ENCODE results near the gene EFHC2.

EFHC2 gene

DNA sequence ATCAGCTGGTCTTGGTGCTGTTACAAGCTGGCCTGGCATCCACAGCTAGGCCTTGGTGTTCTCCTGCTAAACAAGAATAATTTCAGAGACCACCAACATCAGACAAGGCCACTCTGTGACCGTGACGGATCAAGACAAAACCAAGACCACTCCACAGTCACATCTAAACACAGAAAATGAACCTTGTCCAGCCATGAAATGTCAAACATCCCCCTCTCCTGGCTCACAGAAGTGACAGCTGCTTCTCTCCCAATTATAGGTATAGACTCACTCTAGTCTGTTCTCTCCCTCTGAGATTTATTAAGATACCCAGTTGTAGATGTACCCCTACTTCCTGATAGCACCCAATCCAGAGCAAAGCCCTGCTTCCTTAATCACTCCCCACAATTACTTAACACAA lies 40.4 kb downstream of the EFHC2 start:
- ATAC-seq = no peak
- TF ChIP-seq ZNF70 (CRISPR knock-in tag; IDR thresholded peaks at IDR 0.05) = no peak
- no peak for TF ChIP-seq ZC3H10 (CRISPR knock-in tag; IDR thresholded peaks at IDR 0.05)
- TF ChIP-seq RARB (CRISPR knock-in tag; IDR thresholded peaks at IDR 0.05) = no peak
- TF ChIP-seq PATZ1 (CRISPR knock-in tag; IDR thresholded peaks at IDR 0.05; ENCODE audit: borderline replicate concordance) = no peak
- TF ChIP-seq, protein P1, sequence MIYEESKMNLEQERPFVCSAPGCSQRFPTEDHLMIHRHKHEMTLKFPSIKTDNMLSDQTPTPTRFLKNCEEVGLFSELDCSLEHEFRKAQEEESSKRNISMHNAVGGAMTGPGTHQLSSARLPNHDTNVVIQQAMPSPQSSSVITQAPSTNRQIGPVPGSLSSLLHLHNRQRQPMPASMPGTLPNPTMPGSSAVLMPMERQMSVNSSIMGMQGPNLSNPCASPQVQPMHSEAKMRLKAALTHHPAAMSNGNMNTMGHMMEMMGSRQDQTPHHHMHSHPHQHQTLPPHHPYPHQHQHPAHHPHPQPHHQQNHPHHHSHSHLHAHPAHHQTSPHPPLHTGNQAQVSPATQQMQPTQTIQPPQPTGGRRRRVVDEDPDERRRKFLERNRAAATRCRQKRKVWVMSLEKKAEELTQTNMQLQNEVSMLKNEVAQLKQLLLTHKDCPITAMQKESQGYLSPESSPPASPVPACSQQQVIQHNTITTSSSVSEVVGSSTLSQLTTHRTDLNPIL (CRISPR knock-in tag; IDR thresholded peaks at IDR 0.05; ENCODE audit: low read depth) = no peak
- TF ChIP-seq PPARA (CRISPR knock-in tag; IDR thresholded peaks at IDR 0.05; ENCODE audit: borderline replicate concordance) = no peak
- no peak for TF ChIP-seq SNAI2 (CRISPR knock-in tag; IDR thresholded peaks at IDR 0.05)
- TF ChIP-seq, protein P2, sequence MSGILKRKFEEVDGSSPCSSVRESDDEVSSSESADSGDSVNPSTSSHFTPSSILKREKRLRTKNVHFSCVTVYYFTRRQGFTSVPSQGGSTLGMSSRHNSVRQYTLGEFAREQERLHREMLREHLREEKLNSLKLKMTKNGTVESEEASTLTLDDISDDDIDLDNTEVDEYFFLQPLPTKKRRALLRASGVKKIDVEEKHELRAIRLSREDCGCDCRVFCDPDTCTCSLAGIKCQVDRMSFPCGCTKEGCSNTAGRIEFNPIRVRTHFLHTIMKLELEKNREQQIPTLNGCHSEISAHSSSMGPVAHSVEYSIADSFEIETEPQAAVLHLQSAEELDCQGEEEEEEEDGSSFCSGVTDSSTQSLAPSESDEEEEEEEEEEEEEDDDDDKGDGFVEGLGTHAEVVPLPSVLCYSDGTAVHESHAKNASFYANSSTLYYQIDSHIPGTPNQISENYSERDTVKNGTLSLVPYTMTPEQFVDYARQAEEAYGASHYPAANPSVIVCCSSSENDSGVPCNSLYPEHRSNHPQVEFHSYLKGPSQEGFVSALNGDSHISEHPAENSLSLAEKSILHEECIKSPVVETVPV (CRISPR knock-in tag; IDR thresholded peaks at IDR 0.05) = no peak
- TF ChIP-seq, protein P3, sequence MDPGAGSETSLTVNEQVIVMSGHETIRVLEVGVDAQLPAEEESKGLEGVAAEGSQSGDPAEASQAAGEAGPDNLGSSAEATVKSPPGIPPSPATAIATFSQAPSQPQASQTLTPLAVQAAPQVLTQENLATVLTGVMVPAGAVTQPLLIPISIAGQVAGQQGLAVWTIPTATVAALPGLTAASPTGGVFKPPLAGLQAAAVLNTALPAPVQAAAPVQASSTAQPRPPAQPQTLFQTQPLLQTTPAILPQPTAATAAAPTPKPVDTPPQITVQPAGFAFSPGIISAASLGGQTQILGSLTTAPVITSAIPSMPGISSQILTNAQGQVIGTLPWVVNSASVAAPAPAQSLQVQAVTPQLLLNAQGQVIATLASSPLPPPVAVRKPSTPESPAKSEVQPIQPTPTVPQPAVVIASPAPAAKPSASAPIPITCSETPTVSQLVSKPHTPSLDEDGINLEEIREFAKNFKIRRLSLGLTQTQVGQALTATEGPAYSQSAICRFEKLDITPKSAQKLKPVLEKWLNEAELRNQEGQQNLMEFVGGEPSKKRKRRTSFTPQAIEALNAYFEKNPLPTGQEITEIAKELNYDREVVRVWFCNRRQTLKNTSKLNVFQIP (CRISPR knock-in tag; IDR thresholded peaks at IDR 0.05; ENCODE audit: borderline replicate concordance, low read depth) = no peak
- TF ChIP-seq ZNF8 (CRISPR knock-in tag; IDR thresholded peaks at IDR 0.05) = no peak
- no peak for TF ChIP-seq ZFP3 (CRISPR knock-in tag; IDR thresholded peaks at IDR 0.05)
- no peak for TF ChIP-seq ZNF565 (CRISPR knock-in tag; conservative IDR thresholded peaks at IDR 0.05; ENCODE audit: low read depth)
- TF ChIP-seq GLIS3 (CRISPR knock-in tag; IDR thresholded peaks at IDR 0.05) = no peak
- no peak for TF ChIP-seq ISL1 (CRISPR knock-in tag; IDR thresholded peaks at IDR 0.05)
- no peak for TF ChIP-seq TOX (CRISPR knock-in tag; IDR thresholded peaks at IDR 0.05; ENCODE audit: borderline replicate concordance)
- no peak for TF ChIP-seq BACH2 (CRISPR knock-in tag; IDR thresholded peaks at IDR 0.05; ENCODE audit: borderline replicate concordance)

DNA sequence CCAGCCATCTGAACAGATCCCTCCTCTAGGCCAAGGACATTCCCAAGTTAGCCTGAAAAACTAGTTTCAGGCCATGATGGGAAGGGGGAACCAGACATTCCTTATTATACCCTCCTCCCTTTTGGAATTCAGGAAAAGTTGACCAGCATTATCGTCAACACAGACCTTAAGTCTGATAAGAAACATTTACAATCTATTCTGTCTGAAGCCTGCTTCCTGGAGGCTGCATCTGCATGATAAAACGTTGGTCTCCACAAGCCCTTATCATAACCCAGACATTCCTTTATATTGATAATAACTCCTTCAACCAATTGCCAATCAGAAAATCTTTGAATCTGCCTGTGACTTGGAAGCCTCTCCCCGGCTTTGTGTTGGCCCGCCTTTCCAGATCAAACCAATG lies 44.3 kb downstream of the EFHC2 start:
- no peak for ATAC-seq
- TF ChIP-seq PATZ1 (CRISPR knock-in tag; IDR thresholded peaks at IDR 0.05; ENCODE audit: borderline replicate concordance) = no peak
- TF ChIP-seq RARB (CRISPR knock-in tag; IDR thresholded peaks at IDR 0.05) = no peak
- TF ChIP-seq ESRRG (CRISPR knock-in tag; IDR thresholded peaks at IDR 0.05) = no peak
- no peak for TF ChIP-seq GLIS3 (CRISPR knock-in tag; IDR thresholded peaks at IDR 0.05)
- TF ChIP-seq ZNF70 (CRISPR knock-in tag; IDR thresholded peaks at IDR 0.05) = no peak
- no peak for TF ChIP-seq OSR1 (CRISPR knock-in tag; IDR thresholded peaks at IDR 0.05)
- TF ChIP-seq ISL1 (CRISPR knock-in tag; IDR thresholded peaks at IDR 0.05) = no peak

DNA sequence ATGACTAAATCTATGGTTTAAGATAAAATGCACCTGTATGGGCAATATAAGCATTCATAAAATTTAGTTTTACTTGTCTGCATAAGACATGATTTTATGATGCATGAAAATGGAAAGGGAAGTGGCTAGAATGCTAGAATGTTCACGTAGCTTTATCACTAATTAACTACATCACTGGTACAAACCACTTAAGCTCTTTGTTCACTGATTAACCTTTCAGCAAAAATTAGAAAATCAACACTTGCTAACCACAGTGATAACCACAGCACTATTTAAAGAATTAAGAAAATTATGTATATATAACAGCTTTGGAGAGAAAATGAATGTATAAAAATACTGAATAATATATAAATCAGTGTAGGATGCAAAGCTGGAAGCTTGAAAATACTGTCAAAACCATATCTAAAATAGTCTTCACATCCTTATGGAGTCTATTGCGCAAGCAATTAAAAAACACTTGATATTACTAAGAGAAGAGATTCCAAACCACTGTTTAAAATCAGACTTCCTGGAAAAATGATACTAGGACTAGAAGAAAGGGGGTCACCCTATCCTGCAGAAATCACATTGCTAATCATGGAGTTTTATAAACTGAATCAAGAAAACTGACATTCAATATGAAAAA lies 51.9 kb downstream of the EFHC2 start:
- no peak for TF ChIP-seq RARB (CRISPR knock-in tag; IDR thresholded peaks at IDR 0.05)
- TF ChIP-seq ZFP30 (CRISPR knock-in tag; IDR thresholded peaks at IDR 0.05) = no peak
- no peak for ATAC-seq

GRCh38 chrX:44290718-44291117 lies 52.8 kb downstream of the EFHC2 start:
- no peak for ATAC-seq
- TF ChIP-seq CSDC2 (CRISPR knock-in tag; IDR thresholded peaks at IDR 0.05) = no peak
- TF ChIP-seq BACH2 (CRISPR knock-in tag; IDR thresholded peaks at IDR 0.05; ENCODE audit: borderline replicate concordance) = no peak
- TF ChIP-seq ISL1 (CRISPR knock-in tag; IDR thresholded peaks at IDR 0.05) = no peak
- no peak for TF ChIP-seq PATZ1 (CRISPR knock-in tag; IDR thresholded peaks at IDR 0.05; ENCODE audit: borderline replicate concordance)
- TF ChIP-seq ZC3H10 (CRISPR knock-in tag; IDR thresholded peaks at IDR 0.05) = no peak
- TF ChIP-seq, protein P3 (CRISPR knock-in tag; IDR thresholded peaks at IDR 0.05; ENCODE audit: borderline replicate concordance, low read depth) = no peak
- TF ChIP-seq SNAI2 (CRISPR knock-in tag; IDR thresholded peaks at IDR 0.05) = no peak
- no peak for TF ChIP-seq ARNTL (CRISPR knock-in tag; IDR thresholded peaks at IDR 0.05; ENCODE audit: borderline replicate concordance, low read depth)
- TF ChIP-seq TOX (CRISPR knock-in tag; IDR thresholded peaks at IDR 0.05; ENCODE audit: borderline replicate concordance) = no peak
- no peak for TF ChIP-seq ZFP3 (CRISPR knock-in tag; IDR thresholded peaks at IDR 0.05)
- TF ChIP-seq ZNF8 (CRISPR knock-in tag; IDR thresholded peaks at IDR 0.05) = no peak
